ENCODE measurements around the gene FBXO48.

GRCh38 chr2:68412127-68412819, 54.8 kb downstream of the FBXO48 start:
- TF ChIP-seq CTCF (IDR thresholded peaks at IDR 0.05) = no peak
- no peak for TF ChIP-seq POLR2A (IDR thresholded peaks at IDR 0.05)
- no peak for TF ChIP-seq POLR2AphosphoS5 (IDR thresholded peaks at IDR 0.05)
